ENCODE results near the gene KLF2.
A peak's percentile ranks its signal among the peaks of the same experiment; 100 is the strongest.

Gene KLF2

GRCh38 chr19:16365300-16365996, 40.8 kb downstream of the KLF2 start:
- DNase-seq, result no peak

DNA sequence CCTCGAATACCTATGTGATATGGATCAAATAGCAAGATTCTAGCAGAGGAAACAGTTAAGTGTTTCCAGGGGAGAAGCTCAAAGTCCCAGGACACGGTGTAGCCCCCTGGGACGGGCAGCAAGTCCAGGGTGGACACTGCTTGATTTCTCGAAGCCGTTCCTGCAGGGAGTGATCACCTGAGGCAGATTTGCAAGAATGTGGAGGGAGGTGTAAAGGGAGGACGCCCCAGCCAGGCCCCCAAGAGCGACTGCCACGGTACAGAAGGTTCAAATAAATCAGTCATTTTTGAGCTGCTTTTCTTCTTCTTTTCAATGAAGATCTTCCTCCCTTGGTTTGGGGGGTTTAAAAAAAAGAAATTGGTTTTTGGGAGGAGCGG, 41.4 kb downstream of the KLF2 start:
- DNase-seq, result no peak

GRCh38 chr19:16366433-16367260, 42.0 kb downstream of the KLF2 start:
- peak; percentile 34 for DNase-seq

GRCh38 chr19:16367261-16367683, 42.6 kb downstream of the KLF2 start:
- no peak for DNase-seq

DNA sequence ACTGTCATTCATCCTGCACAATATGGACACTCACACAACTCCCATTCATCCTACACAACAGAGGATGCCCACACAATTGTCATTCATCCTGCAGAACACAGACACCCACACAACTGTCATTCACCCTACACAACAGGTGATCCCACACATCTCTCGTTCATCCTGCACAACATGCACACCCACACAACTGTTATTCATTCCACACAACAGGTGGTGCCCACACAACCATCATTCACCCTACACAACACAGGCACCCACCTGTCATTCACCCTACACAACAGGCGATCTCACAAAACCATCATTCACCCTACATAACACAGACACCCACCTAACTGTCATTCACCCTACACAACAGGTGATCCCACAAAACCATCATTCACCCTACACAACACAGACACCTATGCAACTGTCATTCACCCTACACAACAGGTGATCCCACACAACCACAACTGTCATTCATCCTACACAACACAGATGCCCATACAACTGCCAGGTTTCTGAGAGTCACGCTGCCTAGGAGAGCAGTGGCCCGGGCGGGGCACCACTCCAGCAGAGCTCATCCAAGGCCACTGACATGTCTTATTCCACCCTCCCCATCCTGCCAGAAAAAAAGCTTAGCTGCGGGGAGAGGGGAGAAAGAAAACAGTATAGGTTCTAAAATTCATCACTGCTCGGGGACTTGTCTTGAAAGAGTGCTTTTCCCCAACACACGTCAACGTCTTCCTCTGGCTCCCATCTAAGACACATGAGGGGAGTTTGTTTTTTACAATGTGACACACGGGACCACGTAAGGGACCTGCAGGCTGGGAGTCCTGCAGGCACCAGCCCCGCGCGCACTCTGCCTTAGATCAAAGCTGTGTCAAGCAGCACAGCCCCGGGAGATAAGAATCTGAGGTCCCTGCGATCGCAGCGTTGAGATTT, 44.0 kb downstream of the KLF2 start:
- no peak for DNase-seq

DNA sequence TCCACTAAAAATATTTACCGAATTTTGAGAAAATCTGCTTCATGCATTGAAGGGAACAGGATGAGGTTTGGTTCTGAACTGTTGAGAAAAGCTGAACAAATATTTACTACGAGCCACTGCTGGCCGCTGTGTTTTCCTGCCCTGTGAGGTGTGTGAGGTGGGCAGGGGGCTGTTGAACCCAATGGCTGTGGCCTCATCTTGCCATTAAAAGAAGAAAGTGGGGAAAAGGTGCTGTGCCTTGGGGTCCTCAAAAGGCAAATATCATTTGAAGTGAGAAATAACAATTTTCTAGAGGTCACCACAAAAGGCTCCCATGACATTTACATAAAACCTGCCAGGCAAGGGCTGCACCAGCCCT, 44.7 kb downstream of the KLF2 start:
- DNase-seq, result no peak

DNA sequence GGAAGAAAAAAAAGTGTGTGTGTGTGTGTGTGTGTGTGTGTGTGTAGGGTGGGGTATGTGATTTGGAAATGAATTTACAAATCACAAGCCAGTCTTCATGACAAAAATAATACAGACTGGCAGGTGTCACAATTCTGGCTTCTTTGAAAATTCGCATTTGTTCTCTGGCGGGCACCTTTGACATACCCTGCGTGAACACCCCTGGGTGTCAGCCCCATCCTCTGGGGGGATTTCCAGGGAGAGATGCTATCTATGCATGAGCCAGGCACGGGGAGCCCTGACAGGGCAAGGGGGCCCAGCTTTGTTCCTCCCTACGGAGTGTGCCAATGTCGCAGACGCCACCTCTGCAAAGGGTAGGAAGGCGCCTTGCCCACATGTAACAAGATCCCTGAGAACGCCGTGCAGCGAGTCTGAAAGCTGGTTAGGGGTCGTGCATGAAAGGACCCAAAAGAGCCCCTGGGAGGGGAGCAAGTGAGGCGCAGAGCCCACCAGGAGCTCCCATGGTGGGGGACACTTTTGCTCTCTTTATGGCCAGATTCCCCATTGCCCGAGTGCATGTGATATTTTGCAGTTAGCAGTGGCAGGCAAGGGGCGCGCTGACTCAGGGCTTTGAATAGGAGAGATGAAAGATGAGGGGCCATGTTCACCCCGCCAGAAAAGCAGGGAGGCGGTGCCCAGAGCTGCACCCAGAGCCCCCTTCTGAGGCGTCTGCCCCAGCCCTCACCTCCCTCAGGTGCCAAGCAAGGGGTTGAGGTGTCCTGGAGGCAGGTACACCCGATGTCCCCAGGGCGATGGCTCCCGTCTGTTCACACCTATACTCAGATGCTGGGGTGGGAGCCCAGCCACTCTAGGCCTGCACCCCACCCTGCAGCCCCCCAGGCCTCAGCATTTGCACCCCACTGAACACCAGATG, 45.3 kb downstream of the KLF2 start:
- no peak for DNase-seq

DNA sequence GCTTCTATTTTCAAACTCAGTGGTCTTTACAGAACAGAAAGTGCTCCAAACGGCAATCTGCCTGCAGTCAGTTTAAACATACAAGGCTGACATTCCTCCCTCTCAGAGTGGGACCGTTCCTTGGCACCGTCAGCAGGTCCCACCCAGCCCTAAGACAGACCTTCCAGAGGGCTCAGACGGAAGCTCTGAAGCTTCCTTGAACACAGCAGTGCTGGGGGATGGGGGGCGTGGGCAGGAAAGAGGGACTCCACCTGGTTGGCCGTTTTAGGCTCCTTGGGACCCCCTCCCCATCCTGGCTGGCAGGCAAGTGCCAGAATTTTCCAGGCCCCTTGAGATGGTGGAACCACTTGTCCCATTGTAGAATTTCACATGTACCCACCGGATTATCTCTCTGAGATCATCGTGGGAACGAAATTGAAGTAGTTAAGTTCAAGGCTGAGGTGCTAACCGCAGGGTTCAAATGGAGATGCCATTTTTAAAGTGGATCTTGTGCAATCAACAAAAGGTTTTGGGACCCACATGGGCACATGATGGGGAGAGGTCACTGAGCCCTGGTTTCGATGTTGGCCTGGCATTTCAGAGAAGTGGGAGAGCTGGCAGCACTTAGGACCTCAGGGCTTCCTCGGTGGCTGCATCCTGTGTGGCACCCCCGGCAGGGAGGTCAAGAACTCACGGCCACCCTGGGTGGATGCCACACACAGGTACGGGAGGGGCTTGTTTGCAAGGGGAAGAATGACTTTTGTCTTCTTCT, 46.2 kb downstream of the KLF2 start:
- no peak for DNase-seq

- DNase-seq, result no peak
Observed at GRCh38 chr19:16371540-16371986, 46.9 kb downstream of the KLF2 start.

DNA sequence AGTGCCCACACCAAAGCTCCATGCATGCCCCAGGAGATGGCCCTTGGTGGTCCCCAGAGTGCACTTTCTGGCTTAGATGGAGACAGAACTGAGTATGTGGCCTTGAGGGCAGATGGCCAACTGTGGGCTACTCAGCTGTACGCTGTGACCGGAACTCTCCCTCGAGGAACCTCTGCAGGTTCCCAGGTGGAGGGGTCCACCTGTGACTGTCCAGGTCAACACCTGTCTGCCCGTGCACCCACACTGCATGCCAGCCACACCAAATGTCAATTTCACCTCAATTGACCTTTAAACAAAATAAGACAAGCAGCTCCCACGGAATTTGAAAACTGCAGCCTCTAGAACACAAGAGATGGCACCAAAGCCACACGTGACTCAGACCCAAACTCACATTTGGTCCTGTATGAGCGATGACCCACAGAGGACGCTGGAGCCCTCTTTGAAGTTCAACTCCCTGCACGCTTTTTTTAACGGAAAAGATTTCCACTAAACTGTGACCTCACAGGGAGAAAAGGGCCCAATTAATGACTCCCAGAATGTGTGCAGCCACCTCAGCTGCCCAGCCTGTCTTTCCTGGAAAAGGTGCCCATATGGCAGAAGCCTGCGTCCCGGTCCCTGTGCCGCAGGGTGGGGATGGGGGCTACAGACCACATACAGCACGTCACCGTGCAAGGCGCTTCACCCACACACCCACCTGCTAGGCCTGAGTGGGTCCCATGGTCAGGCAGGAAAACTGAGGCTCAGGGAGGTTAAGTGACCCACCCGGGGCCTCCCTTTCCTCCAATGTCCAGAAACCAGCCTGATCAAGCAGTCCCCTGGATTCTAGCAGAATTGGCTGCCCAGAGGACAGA, 47.7 kb downstream of the KLF2 start:
- DNase-seq, result no peak

GRCh38 chr19:16373079-16373478, 48.5 kb downstream of the KLF2 start:
- no peak for DNase-seq

GRCh38 chr19:16373532-16373931, 48.9 kb downstream of the KLF2 start:
- DNase-seq, result no peak

DNA sequence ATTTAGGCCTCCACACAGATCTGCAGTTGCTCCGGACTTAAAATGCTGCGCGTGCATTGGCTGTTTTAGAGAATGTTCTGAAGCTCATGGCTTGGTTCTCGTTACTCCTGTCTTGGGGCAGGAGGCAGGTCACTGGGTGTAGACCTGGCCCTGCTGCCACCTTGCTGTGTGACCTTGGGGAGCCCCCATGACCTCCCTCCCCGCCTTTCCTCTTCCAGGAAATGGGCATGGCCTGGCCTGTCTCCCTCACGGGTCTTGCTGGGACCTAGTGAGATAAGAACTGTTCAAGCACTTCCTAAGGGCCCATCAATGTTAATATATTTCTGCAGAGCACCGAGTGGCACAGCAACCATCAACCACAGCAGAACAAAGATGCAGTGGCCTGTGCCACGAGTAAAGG, 49.4 kb downstream of the KLF2 start:
- DNase-seq, result no peak

DNA sequence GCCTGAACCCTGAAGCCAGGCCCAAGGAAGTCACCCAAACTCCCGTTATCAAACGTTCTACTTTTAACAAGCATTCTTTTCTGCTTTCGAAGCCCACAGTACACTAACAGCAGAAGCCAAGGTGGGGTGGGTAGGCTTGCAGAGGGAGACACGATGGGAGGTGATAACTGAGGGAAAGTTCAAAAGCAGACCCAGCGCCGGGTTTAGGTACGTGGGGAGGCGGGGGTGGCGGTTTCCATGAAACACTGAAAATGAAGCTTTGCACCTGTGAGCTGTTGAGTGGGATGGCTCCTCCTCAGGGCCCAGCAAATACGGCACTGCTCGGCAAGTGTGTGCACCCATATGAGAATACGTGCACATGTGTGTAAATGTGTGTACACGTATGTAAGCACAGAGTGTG, 49.8 kb downstream of the KLF2 start:
- no peak for DNase-seq

DNA sequence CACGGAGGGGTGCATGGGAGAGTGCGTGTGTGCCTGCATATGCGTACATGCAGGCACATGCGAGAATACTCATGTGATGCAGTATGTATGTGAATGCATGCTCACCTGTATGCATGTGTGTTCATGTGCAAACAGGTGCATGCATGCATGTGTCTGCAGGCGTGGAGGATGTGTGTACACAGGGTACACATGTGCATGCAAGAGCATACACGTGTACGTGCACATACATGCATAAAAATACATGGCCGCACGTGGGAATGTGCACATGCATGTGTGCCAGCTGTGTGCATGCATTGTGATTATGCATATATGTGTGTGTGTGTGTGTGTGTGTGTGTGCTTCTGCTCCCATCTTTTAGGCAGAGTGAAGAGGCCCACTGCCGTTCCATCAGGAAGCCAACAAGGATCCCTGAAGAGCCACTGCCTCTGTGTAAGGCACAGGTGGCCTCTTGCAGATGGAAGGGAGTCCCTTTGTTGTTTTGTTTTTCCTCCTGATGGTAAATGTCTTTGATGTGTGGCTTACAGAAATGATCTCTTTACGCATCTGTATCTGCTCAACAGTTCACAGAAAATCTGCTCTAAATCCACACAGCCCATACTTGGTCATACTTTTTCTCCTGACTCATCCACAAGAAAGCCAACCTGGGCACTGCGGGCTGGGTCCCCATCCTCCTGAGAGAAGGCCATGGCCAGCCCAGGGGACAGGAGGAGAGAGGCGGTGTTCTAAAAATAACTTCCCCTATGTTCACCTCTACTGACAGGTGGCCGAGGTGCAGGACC, 50.7 kb downstream of the KLF2 start:
- DNase-seq, result no peak

DNA sequence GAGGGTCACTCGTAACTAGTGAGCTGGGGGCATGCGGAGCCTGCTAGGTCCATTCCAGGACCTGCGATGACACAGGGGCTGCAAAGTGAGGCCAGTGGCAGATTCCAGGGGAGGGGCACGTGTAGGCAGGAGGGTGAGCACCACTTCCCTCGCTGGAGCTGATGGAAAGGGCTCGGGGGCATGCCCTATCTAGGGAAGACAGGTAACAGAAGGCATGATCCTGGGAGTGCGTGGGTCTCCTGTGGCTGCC, 51.2 kb downstream of the KLF2 start:
- no peak for DNase-seq

DNA sequence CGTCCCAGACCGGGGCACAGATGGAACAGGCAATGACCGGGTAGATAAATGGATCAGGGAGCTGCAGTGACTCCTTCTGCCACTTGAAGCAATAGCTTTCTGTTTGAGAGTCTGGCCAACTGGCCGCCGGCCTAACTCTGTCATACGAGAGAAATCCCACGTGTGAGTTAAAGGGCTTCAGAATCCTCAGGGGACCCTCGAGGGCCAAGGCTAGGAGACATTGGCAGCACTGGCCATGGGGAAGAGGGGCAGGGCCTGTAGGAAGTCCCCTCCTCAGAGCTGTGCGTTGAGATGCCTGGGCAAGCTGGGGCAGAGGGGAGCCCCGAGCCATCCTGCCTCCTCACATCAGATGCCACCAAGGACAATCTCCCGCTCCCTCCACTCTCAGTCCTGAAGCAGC, 51.6 kb downstream of the KLF2 start:
- no peak for DNase-seq

DNA sequence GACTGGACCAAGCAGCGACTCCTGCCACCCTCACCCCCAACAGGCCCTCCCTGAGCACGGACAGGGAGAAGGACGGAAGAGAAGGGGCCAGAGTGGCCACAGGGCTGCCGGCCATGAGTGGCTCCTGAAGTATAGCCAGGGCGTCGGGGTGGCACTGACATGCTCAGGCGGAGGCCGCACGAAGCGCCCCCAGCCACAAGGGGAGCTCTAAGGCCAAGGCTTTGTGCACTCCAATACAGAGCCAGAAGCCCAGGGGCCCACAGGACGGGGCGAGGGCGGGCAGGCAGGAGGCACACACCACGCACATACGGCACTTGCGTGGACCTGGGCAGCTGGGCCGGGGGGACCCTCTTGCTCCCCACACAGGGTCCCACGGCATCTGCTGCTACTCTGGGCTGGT, 52.0 kb downstream of the KLF2 start:
- no peak for DNase-seq

DNA sequence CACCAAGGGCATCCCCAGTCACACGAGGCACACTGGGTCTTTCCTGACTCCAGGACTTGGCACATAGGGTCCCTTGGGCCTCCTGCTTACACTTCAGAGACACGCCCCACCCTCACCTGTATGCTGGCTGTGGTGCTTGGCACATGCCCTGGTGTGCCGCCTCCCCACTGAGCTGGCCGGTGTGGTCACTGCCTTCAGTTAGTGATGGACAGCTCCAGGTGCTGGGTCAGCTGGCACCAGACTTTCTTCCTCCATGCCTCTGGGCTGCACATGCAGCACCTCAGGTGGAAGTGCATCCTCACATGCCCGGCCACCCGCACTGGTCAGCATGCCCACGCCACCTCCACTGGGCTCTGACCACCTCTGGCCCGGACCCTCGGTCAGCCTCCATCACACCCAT, 52.9 kb downstream of the KLF2 start:
- DNase-seq, result no peak

Data from KG1 (cell line).